GM20431 (cell line): Measurements from ENCODE around the gene ZNF175.
"Not testable (repeated sequence)": the region's sequence is repeated elsewhere in the genome, so short reads cannot be mapped to it uniquely, and the experiment has no call there.

Experiments used
- in situ Hi-C: fragments of 300-500 bp; cut with MseI, MboI; formaldehyde crosslinking; loops from one replicate; pipeline ENCODE4 v1.15.0; 2020; ENCODE audit warnings: low sequenced_read_pairs; ENCODE audit not compliant: unreplicated experiment

Gene ZNF175

DNA sequence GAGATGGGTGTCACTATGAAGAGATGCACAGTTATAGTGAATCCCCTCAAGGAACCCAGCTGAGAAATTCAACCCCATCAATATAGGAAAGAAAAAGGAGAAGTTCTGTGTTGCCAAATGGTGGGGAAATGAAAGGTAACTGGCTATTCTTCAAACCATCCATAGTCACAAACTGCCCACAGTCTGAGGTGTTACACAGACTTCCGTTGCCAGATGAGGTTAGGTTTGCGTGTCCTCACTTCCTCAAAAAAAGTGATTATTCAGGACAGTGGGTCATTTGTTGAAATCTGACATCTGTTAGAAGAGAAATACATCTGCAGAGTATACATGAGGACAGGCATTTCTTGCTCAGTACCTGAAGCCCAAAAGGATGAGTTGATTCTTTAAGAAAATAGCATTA is 50.1 kb downstream of the ZNF175 start:
- in situ Hi-C loops: no loop called here

DNA sequence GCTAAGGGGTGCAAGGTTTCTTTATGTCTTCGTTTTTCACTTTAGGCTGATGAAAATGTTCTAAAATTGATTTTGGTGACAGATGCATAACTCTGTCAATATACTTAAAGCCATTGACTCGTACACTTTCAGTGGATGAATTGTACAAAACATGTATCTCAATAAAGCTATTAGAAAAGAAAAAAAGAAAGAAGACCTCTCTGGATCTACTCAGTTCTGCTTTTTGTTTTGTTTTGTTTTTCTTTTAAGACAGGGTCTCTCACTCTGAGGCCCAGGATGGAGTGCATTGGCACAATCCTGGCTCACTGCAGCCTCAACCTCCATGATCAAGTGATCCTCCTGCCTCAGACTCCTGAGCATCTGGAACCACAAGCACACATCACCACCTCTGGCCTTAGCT is 55.6 kb downstream of the ZNF175 start:
- in situ Hi-C loops: no loop called here

DNA sequence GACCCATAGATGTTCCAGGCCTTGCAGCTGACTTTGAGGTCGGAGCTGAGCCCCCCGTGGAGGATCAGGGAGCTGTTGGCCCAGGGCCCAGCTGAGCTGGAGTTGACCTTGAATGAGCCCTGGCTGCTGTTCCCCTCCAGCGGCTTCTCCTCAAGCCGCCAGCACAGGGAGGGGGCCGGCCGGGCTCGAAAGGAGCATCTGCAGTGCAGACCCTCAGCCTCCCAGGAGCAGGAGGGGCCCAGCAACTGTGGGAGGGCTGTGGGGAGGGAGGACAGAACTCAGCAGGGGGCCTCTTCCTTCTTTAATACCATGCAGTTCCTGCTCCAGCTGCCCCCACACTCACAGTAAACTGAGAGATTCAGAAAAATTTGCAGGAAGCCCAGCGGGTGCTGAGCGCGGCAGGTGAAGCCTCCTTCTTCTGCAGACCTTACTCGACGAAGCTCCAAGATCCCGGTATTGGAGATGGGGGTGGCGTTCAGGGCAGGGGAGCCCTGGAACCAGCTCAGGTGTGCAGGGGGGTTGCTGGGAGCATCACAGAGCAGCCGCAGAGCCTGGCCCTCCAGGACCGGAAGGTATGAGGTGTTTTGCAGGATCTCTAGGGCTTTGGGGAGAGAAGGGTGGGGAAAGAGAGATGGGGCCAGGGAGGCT is 56.5 kb downstream of the ZNF175 start:
- in situ Hi-C loops: no loop called here

DNA sequence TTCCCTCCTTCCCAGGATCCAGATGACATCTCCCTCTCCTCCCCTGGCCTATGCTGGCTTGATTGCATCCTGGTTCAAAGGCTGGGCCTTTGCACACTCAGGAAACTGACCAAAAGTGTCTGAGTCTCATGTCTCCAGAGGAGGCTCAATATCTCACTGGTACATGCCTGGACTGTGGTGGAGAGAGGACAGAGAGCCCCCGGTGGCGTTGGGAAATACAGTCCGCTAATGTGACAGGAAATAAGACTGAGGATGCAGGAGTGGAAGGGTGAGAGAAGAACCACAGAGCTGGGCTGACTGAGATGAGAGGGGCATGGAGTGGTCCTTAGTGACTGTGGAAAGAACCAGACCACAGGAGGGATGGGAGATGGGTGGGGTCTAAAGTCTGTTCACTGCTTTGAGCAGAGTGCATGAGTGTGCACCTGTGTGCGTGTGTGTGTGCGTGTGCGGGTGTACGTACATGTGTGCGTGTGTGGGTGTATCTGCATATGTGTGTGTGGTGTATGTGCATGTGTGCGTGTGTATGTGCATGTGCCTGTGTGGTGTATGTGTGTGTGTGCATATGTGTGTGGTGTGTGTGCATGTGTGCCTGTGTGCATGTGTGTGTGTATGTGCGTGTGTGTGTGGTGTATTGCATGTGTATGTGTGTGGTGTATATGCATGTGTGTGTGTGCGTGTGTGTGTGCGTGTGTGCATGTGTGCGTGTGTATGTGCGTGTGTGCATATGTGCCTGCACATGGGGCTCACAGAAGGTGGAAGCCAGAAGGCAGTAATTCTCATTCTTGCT is 57.3 kb downstream of the ZNF175 start:
- in situ Hi-C loops: no loop called here

DNA sequence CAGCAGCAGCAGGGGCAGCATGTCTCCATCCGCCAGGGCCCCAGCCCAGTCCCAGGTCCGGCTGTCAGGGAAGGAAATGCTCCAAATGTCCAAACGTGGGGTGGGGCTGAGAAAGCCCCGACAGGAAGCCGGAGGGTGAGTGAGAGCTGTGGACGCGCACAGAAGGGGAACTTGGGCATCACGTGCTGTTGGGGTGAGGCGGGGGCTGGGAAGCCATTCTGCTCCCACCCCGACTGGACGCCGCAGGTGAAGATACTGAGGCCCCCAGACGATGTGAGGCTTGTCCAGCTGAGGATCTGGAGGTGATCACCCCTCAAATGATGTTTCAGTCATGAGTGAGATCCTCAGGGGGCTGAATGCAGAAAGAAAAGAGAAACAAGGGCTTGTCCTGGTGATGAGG is 59.2 kb downstream of the ZNF175 start, which contains the start of gene SIGLEC5:
SIGLEC5 (minus strand) TSS at position 87 of the 400 bp plus-strand sequence; CDS start at position 21, 66 bp downstream.
- in situ Hi-C loops: not testable (repeated sequence)

DNA sequence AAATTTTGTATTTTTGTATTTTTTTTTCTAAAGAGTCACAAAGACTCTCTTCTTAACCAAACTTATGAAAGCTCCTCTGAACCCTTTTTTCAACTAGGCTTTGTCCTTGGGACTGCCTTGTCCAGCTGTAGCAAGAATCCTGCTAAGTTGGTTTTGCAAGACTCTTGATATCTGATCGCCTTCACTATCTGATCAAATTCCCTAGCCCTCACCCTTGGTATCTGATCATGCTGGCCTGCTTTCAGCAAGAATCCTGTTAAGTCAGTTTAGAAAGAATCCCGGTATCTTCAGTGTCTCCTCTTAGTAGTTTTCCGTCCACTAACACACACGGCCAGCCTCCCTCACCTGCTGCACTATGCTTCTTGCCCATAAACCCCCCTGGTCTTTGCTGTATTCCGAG is 61.0 kb downstream of the ZNF175 start:
- in situ Hi-C loops: no loop called here

DNA sequence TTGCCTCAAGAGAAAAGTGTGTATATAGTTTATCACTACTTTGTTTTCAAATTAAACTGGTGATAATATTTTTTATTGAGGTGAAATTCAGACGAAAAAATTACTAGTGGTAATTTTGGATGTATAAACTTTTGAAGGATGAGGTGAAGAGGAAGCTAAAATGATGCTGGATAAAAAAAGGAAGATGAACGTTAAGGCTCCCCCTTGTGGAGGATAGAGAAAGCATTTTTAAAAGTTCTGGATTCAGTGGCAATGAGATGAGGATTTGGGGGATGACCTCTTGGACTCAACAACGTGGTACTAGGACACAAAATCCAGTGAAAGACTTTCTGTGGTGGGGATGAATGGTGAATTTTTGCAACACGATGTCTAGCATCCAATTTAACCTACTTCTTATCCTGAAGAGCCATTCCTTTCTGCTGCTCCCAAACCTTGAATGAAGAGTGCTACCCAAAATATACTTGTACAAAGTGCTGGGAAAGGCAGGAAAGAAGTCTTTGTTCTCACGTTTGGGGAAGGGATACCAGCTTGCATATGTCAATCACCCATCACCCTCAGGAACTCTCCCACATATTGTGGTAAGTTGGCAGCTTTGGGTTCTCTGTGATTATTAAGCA is 66.4 kb downstream of the ZNF175 start:
- in situ Hi-C loops: no loop called here

DNA sequence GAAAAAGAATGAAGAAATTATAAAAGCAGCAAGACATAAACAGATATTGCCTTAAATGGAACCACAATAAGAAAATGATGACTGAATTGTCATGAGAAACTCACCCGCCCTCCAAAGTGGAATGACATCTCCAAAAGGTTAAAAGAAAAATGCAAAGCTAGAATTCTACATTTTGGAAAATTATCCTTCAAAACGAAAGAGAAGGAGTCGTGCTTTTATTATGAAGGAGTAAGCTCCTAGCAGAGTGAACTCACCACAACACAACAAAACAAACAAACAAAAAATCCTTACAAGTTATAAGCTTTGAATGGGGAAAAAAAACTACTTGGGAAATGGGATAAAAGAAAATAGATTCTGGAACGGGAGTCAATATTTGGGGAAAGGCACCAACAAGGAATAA is 68.8 kb downstream of the ZNF175 start:
- in situ Hi-C loops: no loop called here

DNA sequence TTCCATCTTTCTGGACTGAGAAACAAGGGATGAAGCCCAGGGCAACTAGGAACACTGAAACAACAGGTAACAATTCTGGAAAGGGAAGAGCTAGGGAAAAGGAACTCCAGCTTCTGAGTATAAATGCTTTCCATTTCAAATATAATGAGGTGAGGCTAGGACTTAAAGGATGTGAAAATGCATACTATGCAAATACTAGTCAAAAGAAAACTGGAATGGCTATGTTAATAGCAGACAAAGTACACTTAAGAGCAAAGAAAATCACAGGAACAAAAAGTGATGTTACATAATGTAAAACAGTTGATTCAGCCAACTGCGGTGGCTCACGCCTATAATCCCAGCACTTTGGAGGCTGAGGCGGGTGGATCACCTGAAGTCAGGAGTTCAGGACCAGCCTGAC is 69.3 kb downstream of the ZNF175 start:
- in situ Hi-C loops: no loop called here

DNA sequence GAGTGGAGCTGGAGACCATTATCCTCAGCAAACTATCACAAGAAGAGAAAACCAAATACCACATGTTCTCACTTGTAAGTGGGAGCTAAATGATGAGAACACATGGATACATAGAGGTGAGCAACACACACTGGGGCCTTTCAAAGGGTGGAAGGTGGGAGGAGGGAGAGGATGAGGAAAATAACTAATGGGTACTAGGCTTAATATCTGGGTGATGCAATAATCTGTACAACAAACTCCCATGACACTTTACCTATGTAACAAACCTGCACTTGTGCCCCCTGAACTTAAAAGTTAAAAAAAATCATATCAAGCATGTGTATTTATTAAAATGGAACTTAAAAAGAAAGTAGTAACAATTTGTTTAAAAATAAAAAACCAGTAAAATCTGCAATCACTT is 70.6 kb downstream of the ZNF175 start:
- in situ Hi-C loops: no loop called here
